Vagina (tissue), 2 donors: ENCODE results near the gene MSX2. TPM values are rescaled to one million over a fixed set of nuclear protein-coding genes. Genes with fewer than 3 reads are reported as not detected.

Experiments used
- DNase-seq, 2 donors: peaks; one replicate each; pipeline ENCODE4 v3.0.0-alpha.2; 2017; ENCODE audit errors: extremely low spot score in 2 of 2
- H3K27ac ChIP-seq: fragments of 200-600 bp; sonication (generic); one replicate; pipeline ENCODE4 v1.5.1; 2019
- H3K27me3 ChIP-seq: fragments of 200-600 bp; sonication (generic); one replicate; pipeline ENCODE4 v1.5.1; 2019
- H3K36me3 ChIP-seq, 2 donors: fragments of 200-600 bp; sonication (generic); one replicate each; pipeline ENCODE4 v1.5.1; 2017 to 2019
- H3K4me1 ChIP-seq: fragments of 200-600 bp; sonication (generic); one replicate; pipeline ENCODE4 v1.5.1; 2019
- H3K4me3 ChIP-seq, 2 donors: fragments of 200-600 bp; sonication (generic); 1 replicate in 1 of 2; 2 replicates in 1 of 2; pipeline ENCODE4 v1.5.1; 2016 to 2019
- H3K9me3 ChIP-seq: fragments of 200-600 bp; sonication (generic); one replicate; pipeline ENCODE4 v1.5.1; 2019
- POLR2A ChIP-seq, 2 donors: fragments of 450-650 bp; IDR thresholded peaks; one replicate each; pipeline ENCODE4 v1.6.1; 2017; ENCODE audit warnings: antibody characterized with exemption in 2 of 2, mild to moderate bottlenecking in 2 of 2, moderate library complexity in 2 of 2
- POLR2AphosphoS5 ChIP-seq, 2 donors: sonication (generic); formaldehyde crosslinking; IDR thresholded peaks; one replicate each; pipeline ENCODE4 v1.9.0; 2017; ENCODE audit warnings: antibody characterized with exemption in 2 of 2, mild to moderate bottlenecking in 2 of 2, low read depth in 1 of 2; ENCODE audit not compliant: insufficient read depth in 1 of 2
- intact Hi-C: fragments of 100-400 bp; cut with DNase I; formaldehyde crosslinking; loops from one replicate; pipeline ENCODE4 v1.15.1; 2023
- total RNA-seq: library from RNA; depleted of rRNA; stranded (reverse); fragments of >200 nt; gene quantifications from one replicate; pipeline ENCODE4 v1.2.3, GENCODE V29; 2016
- TF ChIP-seq, protein P1 (sequence below), 3 experiments: fragments of 450-650 bp in 2 of 3; fragments of 200-600 bp in 1 of 3; sonication (generic) in 1 of 3; IDR thresholded peaks; one replicate each; pipeline ENCODE4 v1.5.1; 2017 to 2019; ENCODE audit warnings: antibody characterized with exemption in 3 of 3, mild to moderate bottlenecking in 2 of 3, moderate library complexity in 2 of 3

Gene MSX2
- total RNA-seq, 1 donor from 2014 or later: 1.2 TPM

GRCh38 chr5:174731214-174732035, 7.0 kb downstream of the MSX2 start:
- peaks cover 8% of the 10 kb centered on the region for H3K4me1 ChIP-seq
- no peak for DNase-seq
- H3K27ac ChIP-seq: no peak overlapping the region
- intact Hi-C loops: no loop called here
- H3K9me3 ChIP-seq: no peaks in the 10 kb centered on the region
- H3K4me3 ChIP-seq: no peak overlapping the region
- no peaks in the 10 kb centered on the region for H3K36me3 ChIP-seq
- TF ChIP-seq, protein P1, sequence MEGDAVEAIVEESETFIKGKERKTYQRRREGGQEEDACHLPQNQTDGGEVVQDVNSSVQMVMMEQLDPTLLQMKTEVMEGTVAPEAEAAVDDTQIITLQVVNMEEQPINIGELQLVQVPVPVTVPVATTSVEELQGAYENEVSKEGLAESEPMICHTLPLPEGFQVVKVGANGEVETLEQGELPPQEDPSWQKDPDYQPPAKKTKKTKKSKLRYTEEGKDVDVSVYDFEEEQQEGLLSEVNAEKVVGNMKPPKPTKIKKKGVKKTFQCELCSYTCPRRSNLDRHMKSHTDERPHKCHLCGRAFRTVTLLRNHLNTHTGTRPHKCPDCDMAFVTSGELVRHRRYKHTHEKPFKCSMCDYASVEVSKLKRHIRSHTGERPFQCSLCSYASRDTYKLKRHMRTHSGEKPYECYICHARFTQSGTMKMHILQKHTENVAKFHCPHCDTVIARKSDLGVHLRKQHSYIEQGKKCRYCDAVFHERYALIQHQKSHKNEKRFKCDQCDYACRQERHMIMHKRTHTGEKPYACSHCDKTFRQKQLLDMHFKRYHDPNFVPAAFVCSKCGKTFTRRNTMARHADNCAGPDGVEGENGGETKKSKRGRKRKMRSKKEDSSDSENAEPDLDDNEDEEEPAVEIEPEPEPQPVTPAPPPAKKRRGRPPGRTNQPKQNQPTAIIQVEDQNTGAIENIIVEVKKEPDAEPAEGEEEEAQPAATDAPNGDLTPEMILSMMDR (IDR thresholded peaks at IDR 0.05): no peak
- no peak for TF ChIP-seq POLR2A (IDR thresholded peaks at IDR 0.05)
- no peak for TF ChIP-seq POLR2AphosphoS5 (IDR thresholded peaks at IDR 0.05; ENCODE audit: insufficient read depth in 1 of 2, low read depth in 1 of 2)
- H3K27me3 ChIP-seq: peaks cover 7% of the 10 kb centered on the region

- H3K27me3 ChIP-seq: peaks cover 7% of the 10 kb centered on the region
- DNase-seq: no peak
- intact Hi-C loops: no loop called here
- H3K36me3 ChIP-seq: no peaks in the 10 kb centered on the region
- H3K4me1 ChIP-seq: peaks cover 8% of the 10 kb centered on the region
- H3K4me3 ChIP-seq: no peak overlapping the region
- no peak overlapping the region for H3K27ac ChIP-seq
- H3K9me3 ChIP-seq: no peaks in the 10 kb centered on the region
- TF ChIP-seq POLR2A (IDR thresholded peaks at IDR 0.05) (no peak), POLR2AphosphoS5 (IDR thresholded peaks at IDR 0.05; ENCODE audit: insufficient read depth in 1 of 2, low read depth in 1 of 2) (no peak)
- TF ChIP-seq, protein P1 (IDR thresholded peaks at IDR 0.05): no peak
These were observed 7.9 kb downstream of the MSX2 start for GRCh38 chr5:174732036-174733020.

DNA sequence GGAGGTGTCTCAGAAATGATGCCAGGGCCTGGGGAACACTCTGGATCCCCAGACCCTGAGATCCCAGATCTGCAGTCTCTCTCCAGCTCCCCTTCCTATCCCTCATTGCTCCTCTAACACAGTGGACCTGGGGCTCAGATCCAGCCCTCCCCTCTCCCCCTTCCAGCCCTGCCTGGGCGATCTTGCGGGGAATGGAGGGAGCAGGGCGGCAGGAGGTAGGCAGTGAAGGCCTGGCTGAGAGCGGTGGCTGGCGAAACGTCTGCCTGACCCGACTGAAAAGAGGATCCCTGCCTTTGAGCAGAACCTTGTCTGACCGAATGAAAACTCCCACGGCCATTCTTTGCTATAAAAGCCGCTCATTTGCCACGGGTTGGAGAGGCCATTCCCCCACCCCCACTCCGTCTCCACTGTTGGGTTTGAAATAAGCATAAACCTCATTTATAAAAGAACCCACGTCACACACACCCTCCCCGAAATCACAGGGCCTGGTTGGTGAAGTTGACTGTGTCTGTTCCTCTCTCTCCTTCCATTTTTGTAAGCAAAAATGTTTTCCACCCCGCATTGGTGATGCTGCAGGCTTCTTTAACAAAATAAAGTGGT, 8.8 kb downstream of the MSX2 start:
- Histone ChIP-seq H3K27me3 (peaks cover 7% of the 10 kb centered on the region), H3K4me3 (no peak overlapping the region)
- TF ChIP-seq POLR2A (IDR thresholded peaks at IDR 0.05) (no peak), POLR2AphosphoS5 (IDR thresholded peaks at IDR 0.05; ENCODE audit: insufficient read depth in 1 of 2, low read depth in 1 of 2) (no peak)
- TF ChIP-seq, protein P1 (IDR thresholded peaks at IDR 0.05): no peak

DNA sequence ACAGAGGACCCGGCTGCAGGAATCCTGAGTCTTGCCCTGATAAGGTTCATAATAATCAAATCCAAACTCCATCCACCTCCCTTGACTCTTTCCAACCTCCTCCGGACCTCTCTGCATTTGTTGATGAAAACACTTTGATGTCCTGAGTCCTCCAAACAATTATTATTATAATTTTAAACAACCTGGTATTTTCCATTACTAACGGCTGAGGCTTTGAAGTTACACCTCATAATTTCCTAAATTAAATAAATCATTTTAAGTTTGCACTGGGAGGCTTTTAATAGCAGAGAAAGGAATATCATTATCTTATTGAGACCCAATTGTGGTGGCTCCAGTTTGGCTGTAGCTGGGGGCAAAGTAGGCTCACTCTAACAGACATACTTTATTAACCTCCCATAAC, 9.5 kb downstream of the MSX2 start:
- Histone ChIP-seq H3K27me3 (peaks cover 7% of the 10 kb centered on the region), H3K4me1 (peaks cover 8% of the 10 kb centered on the region), H3K4me3 (no peak overlapping the region), H3K9me3 (no peaks in the 10 kb centered on the region), H3K36me3 (no peaks in the 10 kb centered on the region), H3K27ac (no peak overlapping the region)
- DNase-seq: no peak
- no peak for TF ChIP-seq POLR2A (IDR thresholded peaks at IDR 0.05)
- TF ChIP-seq POLR2AphosphoS5 (IDR thresholded peaks at IDR 0.05; ENCODE audit: insufficient read depth in 1 of 2, low read depth in 1 of 2): no peak
- TF ChIP-seq, protein P1 (IDR thresholded peaks at IDR 0.05): no peak
- intact Hi-C loops: no loop called here

More for the DNA sequence above, 8.8 kb downstream of the MSX2 start:
- intact Hi-C loops: no loop called here
- DNase-seq: no peak
- Histone ChIP-seq H3K36me3 (no peaks in the 10 kb centered on the region), H3K4me1 (peaks cover 8% of the 10 kb centered on the region), H3K9me3 (no peaks in the 10 kb centered on the region), H3K27ac (no peak overlapping the region)
